Posterior cingulate gyrus (tissue), 11 donors: ENCODE results near the gene PRR36.

ENCODE experiments used
- DNase-seq, 10 donors: peaks; one replicate each; pipeline versions ENCODE4 v3.0.0 to v3.0.0-alpha.2; 2020 to 2021; ENCODE audit warnings: mixed read lengths in 3 of 10
- intact Hi-C: fragments of 100-400 bp; cut with DNase I; formaldehyde crosslinking; loops from one replicate; pipeline ENCODE4 v1.15.1; 2023

Gene PRR36

GRCh38 chr19:7830272-7830771 is 43.9 kb downstream of the PRR36 start:
- intact Hi-C loops = no loop called here
- peak in 1 of 10 donors; percentile 79 for DNase-seq

- intact Hi-C loops = no loop called here
Measured at GRCh38 chr19:7829561-7830271, 44.5 kb downstream of the PRR36 start, which contains the start of gene EVI5L. TSS of gene EVI5L (plus strand) at chr19:7830218. CDS start at chr19:7846543, 16,325 bp downstream.

DNA sequence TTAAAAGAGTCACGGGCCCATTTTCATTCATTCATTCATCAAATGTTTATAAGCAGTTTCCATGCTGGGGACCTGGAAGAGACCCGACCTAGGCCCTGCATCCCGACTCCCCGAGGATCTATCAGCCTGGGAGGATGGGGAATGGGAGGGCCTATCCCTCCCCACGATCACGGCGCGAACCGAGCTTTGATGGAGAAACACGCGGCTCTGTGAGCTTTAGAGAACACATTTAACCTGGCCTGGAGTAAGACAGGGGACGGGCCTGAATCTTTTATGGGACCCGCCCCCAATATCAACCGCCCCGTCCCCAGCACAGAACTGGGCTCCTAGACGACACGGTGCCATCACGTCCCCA is 45.0 kb downstream of the PRR36 start:
- intact Hi-C loops = no loop called here
- DNase-seq = peak in 1 of 10 donors; percentile 68

More at GRCh38 chr19:7829561-7830271, 44.5 kb downstream of the PRR36 start, which contains the start of gene EVI5L:
- DNase-seq = peak; percentile 99 to 100 (median 99)

DNA sequence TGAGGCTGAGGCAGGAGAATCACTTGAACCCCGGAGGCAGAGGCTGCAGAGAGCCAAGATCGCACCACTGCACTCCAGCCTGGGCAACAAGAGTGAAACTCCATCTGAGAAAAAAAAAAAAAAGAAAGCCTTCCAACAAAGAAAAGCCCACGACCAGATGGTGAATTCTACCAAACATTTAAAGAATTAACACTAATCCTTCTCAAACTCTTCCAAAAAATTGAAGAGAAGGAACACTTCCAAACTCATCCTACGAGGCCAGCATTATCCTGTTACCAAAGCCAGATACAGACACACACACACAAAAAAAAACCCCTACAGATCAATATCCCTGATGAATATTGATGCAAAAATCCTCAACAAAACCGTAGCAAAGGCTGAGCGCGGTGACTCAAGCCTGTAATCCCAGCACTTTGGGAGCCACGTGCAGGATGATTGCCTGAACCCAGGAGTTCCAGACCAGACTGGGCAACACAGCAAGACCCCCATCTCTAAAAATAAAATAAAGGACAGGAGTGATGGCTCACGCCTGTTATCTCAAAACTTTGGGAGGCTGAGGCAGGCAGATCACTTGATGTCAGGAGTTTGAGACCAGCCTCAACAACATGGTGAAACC is 50.4 kb downstream of the PRR36 start:
- intact Hi-C loops = no loop called here
- peak in 1 of 10 donors; percentile 60 for DNase-seq

DNA sequence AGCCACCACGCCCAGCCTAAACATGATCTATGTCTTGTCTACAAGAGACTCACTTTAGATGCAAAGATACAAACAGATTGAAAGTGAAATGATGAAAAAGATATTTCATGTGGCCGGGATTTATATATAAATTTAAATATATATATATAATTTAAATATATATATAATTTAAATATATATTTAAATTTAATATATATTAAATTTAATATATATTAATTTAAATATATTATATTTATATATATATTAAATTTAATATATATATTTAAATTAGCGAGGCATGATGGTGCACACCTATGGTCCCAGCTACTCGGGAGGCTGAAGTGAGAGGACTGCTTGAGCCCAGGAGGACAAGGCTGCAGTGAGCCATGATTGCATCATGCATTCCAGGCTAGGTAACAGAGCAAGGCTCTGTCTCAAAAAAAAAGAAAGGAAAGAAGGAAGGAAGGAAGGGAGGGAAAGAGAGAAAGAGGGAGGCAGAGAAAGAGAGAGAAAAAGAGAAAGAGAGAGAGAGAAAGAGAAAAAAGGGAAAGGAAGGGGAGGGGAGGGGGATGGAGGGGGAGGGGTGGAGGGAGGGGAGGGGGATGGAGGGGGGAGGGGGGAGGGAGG is 51.2 kb downstream of the PRR36 start:
- intact Hi-C loops = no loop called here
- no peak for DNase-seq

- DNase-seq = no peak
- intact Hi-C loops = no loop called here
Measured at GRCh38 chr19:7820588-7820987, 53.6 kb downstream of the PRR36 start.

DNA sequence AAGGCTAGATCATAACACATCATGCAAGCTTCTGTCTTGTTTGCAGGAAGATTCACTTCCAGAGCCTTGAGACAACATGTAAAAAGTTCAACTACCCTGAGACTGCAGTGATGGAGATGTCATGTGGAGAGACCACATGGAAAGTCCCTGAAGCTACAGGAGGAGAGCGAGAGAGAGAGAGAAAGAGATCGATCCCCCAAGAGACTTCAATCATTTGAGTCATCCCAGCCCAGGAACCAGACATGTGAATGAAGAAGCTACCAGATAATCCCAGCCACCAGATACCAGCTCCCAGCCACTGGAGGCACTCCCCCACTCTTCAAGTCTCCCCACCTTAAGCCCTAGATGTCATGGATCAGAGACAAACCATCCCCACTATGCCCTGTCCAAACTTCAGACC is 54.9 kb downstream of the PRR36 start:
- intact Hi-C loops = no loop called here
- no peak for DNase-seq

DNA sequence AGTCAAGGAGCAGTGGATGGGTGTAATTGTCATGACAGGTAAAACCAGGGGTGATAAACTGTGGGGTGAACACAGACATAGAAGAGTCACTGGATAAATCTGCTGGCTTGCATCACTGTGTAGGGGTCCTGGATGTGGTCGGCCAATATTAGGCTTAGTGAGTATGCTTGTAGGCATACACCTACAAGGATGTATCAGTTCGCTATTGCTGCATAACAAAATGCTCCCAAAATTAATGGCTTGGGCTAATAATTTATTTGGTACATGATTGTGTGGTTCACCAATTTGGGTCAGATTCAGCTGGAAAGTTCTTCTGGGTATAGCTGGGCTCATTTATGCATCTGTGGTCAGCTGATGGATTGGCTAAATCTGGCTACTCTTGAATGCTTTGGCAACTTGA is 55.4 kb downstream of the PRR36 start:
- intact Hi-C loops = no loop called here
- no peak for DNase-seq
